ENCODE data around the gene SCN5A.

Gene SCN5A

GRCh38 chr3:38598791-38599190 is 50.7 kb downstream of the SCN5A start:
- FAIRE-seq: no peak

GRCh38 chr3:38597502-38598060 is 51.9 kb downstream of the SCN5A start:
- FAIRE-seq: no peak

GRCh38 chr3:38595393-38595792 is 54.1 kb downstream of the SCN5A start:
- FAIRE-seq: no peak

- FAIRE-seq: no peak
Observed at GRCh38 chr3:38590521-38590920, 59.0 kb downstream of the SCN5A start.

- no peak for FAIRE-seq
Observed at GRCh38 chr3:38588995-38589937, 60.2 kb downstream of the SCN5A start.

- FAIRE-seq: no peak
Observed at GRCh38 chr3:38588371-38588971, 61.0 kb downstream of the SCN5A start.

GRCh38 chr3:38587548-38588131 is 61.8 kb downstream of the SCN5A start:
- FAIRE-seq: no peak

GRCh38 chr3:38586546-38587520 is 62.7 kb downstream of the SCN5A start:
- no peak for FAIRE-seq

GRCh38 chr3:38585791-38586420 is 63.6 kb downstream of the SCN5A start:
- no peak for FAIRE-seq

GRCh38 chr3:38583688-38584087 is 65.8 kb downstream of the SCN5A start:
- no peak for FAIRE-seq

GRCh38 chr3:38582941-38583645 is 66.4 kb downstream of the SCN5A start:
- FAIRE-seq: no peak

- no peak for FAIRE-seq
Observed at GRCh38 chr3:38582316-38582715, 67.2 kb downstream of the SCN5A start.

GRCh38 chr3:38581774-38582173 is 67.7 kb downstream of the SCN5A start:
- FAIRE-seq: no peak

GRCh38 chr3:38580450-38581382 is 68.8 kb downstream of the SCN5A start:
- FAIRE-seq: no peak

GRCh38 chr3:38579551-38580449 is 69.7 kb downstream of the SCN5A start:
- FAIRE-seq: no peak

GRCh38 chr3:38579141-38579540 is 70.3 kb downstream of the SCN5A start:
- no peak for FAIRE-seq

- FAIRE-seq: no peak
Observed at GRCh38 chr3:38578551-38578950, 70.9 kb downstream of the SCN5A start.

GRCh38 chr3:38578081-38578475 is 71.4 kb downstream of the SCN5A start:
- FAIRE-seq: no peak
